NCI-H146 (cell line): ENCODE data around the gene NSUN7.
"Not testable (repeated sequence)": the region's sequence is repeated elsewhere in the genome, so short reads cannot be mapped to it uniquely, and the experiment has no call there.

Experiments used
- DNase-seq: peaks from one replicate; lab custom pipeline; 2025; lab: John Stamatoyannopoulos, UW

Gene NSUN7

GRCh38 chr4:40737879-40738278 is 11.9 kb upstream of the NSUN7 start:
- no peak for DNase-seq

- DNase-seq = peak; percentile 3
Observed at GRCh38 chr4:40739347-40739746, 10.4 kb upstream of the NSUN7 start.

- no peak for DNase-seq
Observed at GRCh38 chr4:40744218-40744617, 5.5 kb upstream of the NSUN7 start.

- no peak for DNase-seq
Observed at GRCh38 chr4:40745285-40745984, 4.3 kb upstream of the NSUN7 start.

GRCh38 chr4:40747207-40747835 is 2.4 kb upstream of the NSUN7 start:
- no peak for DNase-seq

- peak; percentile 43 for DNase-seq
Observed at GRCh38 chr4:40750461-40751258, 905 bp downstream of the NSUN7 start.

GRCh38 chr4:40755616-40756015 is 5.9 kb downstream of the NSUN7 start:
- no peak for DNase-seq

GRCh38 chr4:40763228-40763716 is 13.5 kb downstream of the NSUN7 start:
- DNase-seq = no peak

- no peak for DNase-seq
Observed at GRCh38 chr4:40769266-40769665, 19.5 kb downstream of the NSUN7 start.

GRCh38 chr4:40778090-40778489 is 28.3 kb downstream of the NSUN7 start:
- no peak for DNase-seq

GRCh38 chr4:40782876-40783275 is 33.1 kb downstream of the NSUN7 start:
- DNase-seq = no peak

- no peak for DNase-seq
Observed at GRCh38 chr4:40785727-40786126, 36.0 kb downstream of the NSUN7 start.

GRCh38 chr4:40788331-40788730 is 38.6 kb downstream of the NSUN7 start:
- DNase-seq = no peak

- no peak for DNase-seq
Observed at GRCh38 chr4:40789031-40789430, 39.3 kb downstream of the NSUN7 start.

GRCh38 chr4:40789771-40790170 is 40.0 kb downstream of the NSUN7 start:
- DNase-seq = no peak

- DNase-seq = no peak
Observed at GRCh38 chr4:40800064-40800463, 50.3 kb downstream of the NSUN7 start.

GRCh38 chr4:40804598-40804997 is 54.8 kb downstream of the NSUN7 start:
- no peak for DNase-seq

- DNase-seq = no peak
Observed at GRCh38 chr4:40808926-40809457, 59.2 kb downstream of the NSUN7 start.

- DNase-seq = no peak
Observed at GRCh38 chr4:40811956-40812355, 62.2 kb downstream of the NSUN7 start.

- DNase-seq = no peak
Observed at GRCh38 chr4:40812386-40812785, 62.6 kb downstream of the NSUN7 start.

- no peak for DNase-seq
Observed at GRCh38 chr4:40812856-40813255, 63.1 kb downstream of the NSUN7 start.

GRCh38 chr4:40817157-40817556 is 67.4 kb downstream of the NSUN7 start:
- DNase-seq = not testable (repeated sequence)

GRCh38 chr4:40820101-40820500 is 70.3 kb downstream of the NSUN7 start:
- no peak for DNase-seq
